DND-41 (cell line): Measurements from ENCODE around the gene ARHGAP24.

ENCODE experiments used
- CTCF ChIP-seq: IDR thresholded peaks from 2 replicates; pipeline ENCODE4 v1.5.1; 2012; ENCODE audit warnings: borderline replicate concordance, low read length, moderate library complexity, mild to moderate bottlenecking; ENCODE audit not compliant: poor library complexity, severe bottlenecking; ENCODE audit errors: extremely low read depth
- EZH2 ChIP-seq: IDR thresholded peaks from 3 replicates; pipeline ENCODE4 v1.6.1; 2012; ENCODE audit warnings: borderline replicate concordance, low read depth, mild to moderate bottlenecking, moderate library complexity, low read length, inconsistent platforms; ENCODE audit not compliant: severe bottlenecking

GRCh38 chr4:85748654-85749053 lies 273.7 kb downstream of the ARHGAP24 start:
- no peak for TF ChIP-seq EZH2
- TF ChIP-seq CTCF = no peak
